Aorta (tissue), 5 donors: Measurements from ENCODE around the gene IPO11. TPM values are rescaled to one million over a fixed set of nuclear protein-coding genes. Genes with fewer than 3 reads are reported as not detected.

Experiments used
- ATAC-seq: fragments of 200-7000 bp; cut with Tn5 transposase; one replicate; pipeline ENCODE4 v1.9.1; 2022; ENCODE audit warnings: moderate library complexity; ENCODE audit not compliant: low FRiP score
- DNase-seq, 2 donors: peaks; one replicate each; pipeline ENCODE4 v3.0.0-alpha.2; 2020
- H3K27ac ChIP-seq, 2 donors: one replicate each; pipeline ENCODE4 v1.5.1; 2013; ENCODE audit warnings: low read length in 2 of 2, mild to moderate bottlenecking in 2 of 2, moderate library complexity in 2 of 2, control low read depth in 1 of 2, inconsistent platforms in 1 of 2, low read depth in 1 of 2
- H3K27me3 ChIP-seq, 2 donors: one replicate each; pipeline ENCODE4 v1.6.1; 2013; ENCODE audit warnings: control low read depth in 1 of 2, low read length in 1 of 2, mild to moderate bottlenecking in 1 of 2, moderate library complexity in 1 of 2; ENCODE audit not compliant: insufficient read depth in 2 of 2, control insufficient read depth in 1 of 2
- H3K36me3 ChIP-seq, 2 donors: one replicate each; pipeline ENCODE4 v1.6.1; 2013; ENCODE audit warnings: control low read depth in 1 of 2, low read length in 1 of 2, mild to moderate bottlenecking in 1 of 2; ENCODE audit not compliant: insufficient read depth in 2 of 2, control insufficient read depth in 1 of 2
- H3K4me1 ChIP-seq, 2 donors: one replicate each; pipeline ENCODE4 v1.6.1; 2013; ENCODE audit warnings: low read length in 2 of 2, control low read depth in 1 of 2, mild to moderate bottlenecking in 1 of 2, moderate library complexity in 1 of 2; ENCODE audit not compliant: insufficient read depth in 2 of 2, control insufficient read depth in 1 of 2
- H3K4me3 ChIP-seq, 2 donors: one replicate each; pipeline ENCODE4 v1.5.1; 2013; ENCODE audit warnings: low read length in 2 of 2, control low read depth in 1 of 2, mild to moderate bottlenecking in 1 of 2
- H3K9me3 ChIP-seq: one replicate; pipeline ENCODE4 v1.6.1; 2013; ENCODE audit warnings: mild to moderate bottlenecking, low read length; ENCODE audit not compliant: control insufficient read depth
- whole genome bisulfite sequencing, 2 donors: extraction: QIAGEN DNeasy Blood & Tissue Kit; methylation state at CpG; one replicate each; pipeline ENCODE4 v1.1.7; 2013; 5-methylcytosine and 5-hydroxymethylcytosine counted together
- intact Hi-C, 2 donors: fragments of 100-400 bp; cut with DNase I; formaldehyde crosslinking; loops; one replicate each; pipeline versions ENCODE4 v1.14.2 to v1.15.0; 2022
- polyA plus RNA-seq, 2 donors: library from polyadenylated mRNA; stranded (reverse); fragments of 200-250 nt; gene quantifications; one replicate each; pipeline ENCODE4 v1.2.3, GENCODE V29; 2013
- total RNA-seq, 2 donors: library from RNA; stranded (reverse); fragmentation: NEBNext Ultra II Directional; extraction: Animal tissue kit (Norgen Biotek cat#: 25700); gene quantifications; one replicate each; pipeline ENCODE4 v1.2.1, GENCODE V29; 2021
- donor health status: healthy with polysubstance abuse.
- donor health status: Bipolar disorder and iron deficiency.
- donor health status: DM: no; HTN: no; CAD: no.
- donor health status: DM: no; HTN: no; CAD: no.
- donor health status: DM: yes; HTN: yes; CAD: no.

Gene IPO11
- total and polyA plus RNA-seq, 4 donors = 5.0 to 41.2 (median 16.0) TPM

DNA sequence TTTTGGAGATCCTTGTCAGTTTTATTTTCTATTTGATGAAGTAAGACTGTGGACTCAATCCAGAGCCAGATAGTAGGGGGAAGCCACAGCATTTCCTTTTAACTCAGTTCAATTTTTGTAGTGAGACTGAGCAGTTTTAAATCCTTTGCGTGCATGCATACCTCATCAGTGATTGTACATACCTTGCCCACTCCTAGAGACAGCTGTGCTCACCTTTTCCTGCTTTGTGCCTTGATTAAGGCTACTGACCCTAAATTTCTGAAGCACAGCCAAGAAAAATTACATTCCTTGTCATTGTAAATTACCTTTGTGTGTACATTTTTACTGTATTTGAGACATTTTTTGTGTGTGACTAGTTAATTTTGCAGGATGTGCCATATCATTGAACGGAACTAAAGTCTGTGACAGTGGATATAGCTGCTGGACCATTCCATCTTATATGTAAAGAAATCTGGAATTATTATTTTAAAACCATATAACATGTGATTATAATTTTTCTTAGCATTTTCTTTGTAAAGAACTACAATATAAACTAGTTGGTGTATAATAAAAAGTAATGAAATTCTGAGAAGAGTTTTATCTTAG, 26.7 kb upstream of the IPO11 start:
- peaks cover 3 to 7% of the 10 kb centered on the region in 2 donors for H3K36me3 ChIP-seq
- no peak overlapping the region for H3K27ac ChIP-seq
- no peaks in the 10 kb centered on the region for H3K27me3 ChIP-seq
- intact Hi-C loops = no loop called here
- WGBS, 2 donors = 77 to 86% methylated on average over 2 of the region's 2 CpGs
- DNase-seq (no peak), ATAC-seq (no peak)
- no peaks in the 10 kb centered on the region for H3K4me1 ChIP-seq
- no peaks in the 10 kb centered on the region for H3K9me3 ChIP-seq
- H3K4me3 ChIP-seq = no peak overlapping the region

DNA sequence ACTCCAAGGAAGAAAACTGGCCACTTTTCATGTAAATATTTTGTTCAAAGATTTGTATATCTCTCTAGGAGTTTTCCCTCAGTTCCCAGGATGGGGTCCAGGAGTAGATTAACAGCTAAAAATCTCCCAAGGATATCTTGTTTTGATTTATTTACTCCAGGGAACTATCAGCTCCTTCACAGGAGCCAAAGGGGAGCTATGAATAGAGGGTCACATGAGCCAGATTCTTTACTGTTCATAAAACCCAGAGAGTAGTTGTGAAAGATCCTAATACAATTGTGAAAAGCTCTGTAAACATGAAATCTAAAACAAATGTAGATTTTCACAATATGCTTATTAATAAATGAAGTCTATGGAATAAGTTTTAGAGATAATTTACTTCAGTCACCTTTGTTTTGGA, 25.7 kb upstream of the IPO11 start:
- intact Hi-C loops = no loop called here

DNA sequence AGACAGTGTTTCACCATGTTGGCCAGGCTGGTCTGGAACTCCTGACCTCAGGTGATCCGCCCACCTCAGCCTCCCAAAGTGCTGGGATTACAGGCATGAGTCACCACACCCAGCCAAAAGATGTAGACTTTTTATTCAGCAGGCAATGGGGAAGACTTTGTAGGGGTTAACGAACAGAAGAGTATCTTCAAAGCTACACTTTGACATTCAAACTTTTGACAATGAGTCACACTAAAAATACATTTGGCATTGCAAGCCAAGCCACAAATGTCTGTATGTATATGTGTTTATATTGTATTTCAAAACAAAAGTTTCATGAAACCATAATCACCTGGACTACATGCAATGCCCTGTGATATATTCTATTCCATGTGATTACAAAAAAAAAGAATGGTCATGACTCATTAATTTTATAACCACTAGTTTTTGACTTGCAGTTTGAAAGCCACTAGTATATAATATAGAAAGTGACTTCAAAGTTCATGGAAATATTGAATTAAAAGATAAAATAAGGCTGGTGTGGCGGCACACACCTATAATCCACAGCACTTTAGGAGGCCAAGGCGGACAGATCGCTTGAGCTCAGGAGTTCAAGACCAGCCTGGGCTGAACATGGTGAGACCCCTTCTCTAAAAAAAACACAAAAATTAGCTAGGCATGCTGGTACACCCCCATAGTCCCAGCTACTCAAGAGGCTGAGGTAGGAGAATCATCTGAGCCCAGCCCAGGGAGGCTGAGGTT, 17.2 kb upstream of the IPO11 start:
- no peak overlapping the region for H3K27ac ChIP-seq
- ATAC-seq = no peak
- no peak overlapping the region for H3K4me3 ChIP-seq
- no peak for DNase-seq
- intact Hi-C loops = no loop called here
- 88 to 89% methylated on average over 5 of the region's 5 CpGs for WGBS, 2 donors
- no peaks in the 10 kb centered on the region for H3K9me3 ChIP-seq
- no peaks in the 10 kb centered on the region for H3K4me1 ChIP-seq
- peaks cover 5 to 7% of the 10 kb centered on the region in 2 donors for H3K36me3 ChIP-seq
- no peaks in the 10 kb centered on the region for H3K27me3 ChIP-seq

More for the DNA sequence above, 25.7 kb upstream of the IPO11 start:
- H3K9me3 ChIP-seq = no peaks in the 10 kb centered on the region
- no peaks in the 10 kb centered on the region for H3K4me1 ChIP-seq
- H3K4me3 ChIP-seq = no peak overlapping the region
- DNase-seq (no peak), ATAC-seq (no peak)
- no peak overlapping the region for H3K27ac ChIP-seq
- peaks cover 3% of the 10 kb centered on the region in 2 donors for H3K36me3 ChIP-seq
- no peaks in the 10 kb centered on the region for H3K27me3 ChIP-seq

DNA sequence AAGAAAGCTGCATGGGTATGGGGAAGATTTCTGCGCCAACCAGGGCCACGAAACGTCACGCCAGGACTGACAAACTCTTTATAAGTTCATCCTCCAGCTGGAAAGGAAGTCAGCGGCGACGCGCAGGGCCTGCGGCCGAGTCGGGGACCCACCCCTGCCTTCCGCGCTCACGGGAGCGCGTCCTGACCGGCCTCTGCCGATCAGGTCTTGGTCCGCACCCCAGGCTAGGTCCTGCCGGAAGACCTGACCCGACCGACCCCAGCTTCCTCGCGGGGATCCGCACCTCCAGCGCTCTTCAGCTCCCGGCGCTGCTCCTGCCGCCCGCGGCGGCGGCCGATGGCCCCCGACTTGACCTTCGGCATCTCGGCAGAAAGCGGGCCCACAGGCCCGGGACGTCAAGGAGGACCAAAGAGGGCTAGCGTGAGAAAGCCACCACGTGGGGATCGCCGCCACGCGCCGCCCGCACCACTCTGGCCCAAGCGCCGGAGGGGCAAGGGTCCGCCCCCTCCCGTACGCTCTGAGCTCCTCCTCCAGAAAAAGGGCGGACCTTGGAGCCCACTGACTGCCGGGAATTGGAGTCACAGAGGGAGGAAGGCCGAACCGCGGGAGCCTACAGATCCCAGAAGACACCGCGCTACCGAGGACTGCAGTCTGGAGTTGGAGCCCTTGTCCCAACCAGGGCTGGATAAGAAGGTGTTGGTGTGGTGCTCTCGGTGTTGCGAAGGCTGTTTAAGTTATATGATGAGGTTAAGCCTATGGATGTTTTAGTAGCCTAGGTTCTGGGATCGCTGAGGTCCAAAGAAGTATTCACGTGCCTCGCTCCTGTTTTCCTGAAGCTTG, 8.9 kb upstream of the IPO11 start, which contains the start of gene DIMT1:
Gene DIMT1, minus strand, starts transcription at position 495 of the 840 bp plus-strand sequence. Its CDS starts 133 bp downstream, at position 362.
- intact Hi-C loops = loop anchor here in 1 of 2 donors (10.0 kb wide), 1 partner anchor 99 kb away; the partner anchor contains the start of gene KIF2A
- peak; percentile 100 for ATAC-seq
- WGBS, 2 donors = 0% methylated on average over 56 to 66 of the region's 66 CpGs

DNA sequence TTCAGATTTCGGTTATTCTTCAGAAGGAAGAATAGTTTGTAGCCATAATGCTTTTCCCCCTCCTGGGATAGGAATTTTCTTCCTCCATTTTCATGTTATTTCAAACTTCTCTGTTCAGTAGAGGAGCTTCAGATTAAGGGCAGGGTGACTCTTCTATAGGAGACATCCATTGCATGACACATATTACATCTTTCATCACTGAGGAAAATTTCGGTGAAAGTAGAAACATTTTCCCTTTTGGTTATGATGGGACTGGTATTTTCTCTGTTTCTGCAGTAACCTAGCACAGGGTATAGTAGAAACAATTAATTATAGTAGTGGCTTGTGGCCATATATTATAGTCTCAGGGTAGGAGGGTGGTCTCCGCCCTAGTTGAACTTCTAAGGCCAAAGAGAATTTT, 1.1 kb downstream of the IPO11 start:
- Histone ChIP-seq H3K27me3 (no peaks in the 10 kb centered on the region), H3K9me3 (no peaks in the 10 kb centered on the region), H3K27ac (no peak overlapping the region), H3K4me3 (peak overlapping the region in 1 of 2 donors; percentile 93), H3K4me1 (no peaks in the 10 kb centered on the region), H3K36me3 (no peaks in the 10 kb centered on the region)
- WGBS, 2 donors = 55 to 59% methylated on average over 3 of the region's 3 CpGs
- ATAC-seq (no peak), DNase-seq (no peak)
- intact Hi-C loops = no loop called here

More for the DNA sequence above, 8.9 kb upstream of the IPO11 start, which contains the start of gene DIMT1:
- peak; percentile 97 to 98 for DNase-seq
- peak within 1 kb of the TSS; percentile 31 to 98 for H3K4me3 ChIP-seq
- no peaks in the 10 kb centered on the region for H3K9me3 ChIP-seq
- H3K36me3 ChIP-seq = peaks cover 0 to under 1% of the 10 kb centered on the region in 2 donors
- H3K27me3 ChIP-seq = no peaks in the 10 kb centered on the region
- H3K4me1 ChIP-seq = no peaks in the 10 kb centered on the region
- H3K27ac ChIP-seq = peak within 1 kb of the TSS; percentile 60 to 87

DNA sequence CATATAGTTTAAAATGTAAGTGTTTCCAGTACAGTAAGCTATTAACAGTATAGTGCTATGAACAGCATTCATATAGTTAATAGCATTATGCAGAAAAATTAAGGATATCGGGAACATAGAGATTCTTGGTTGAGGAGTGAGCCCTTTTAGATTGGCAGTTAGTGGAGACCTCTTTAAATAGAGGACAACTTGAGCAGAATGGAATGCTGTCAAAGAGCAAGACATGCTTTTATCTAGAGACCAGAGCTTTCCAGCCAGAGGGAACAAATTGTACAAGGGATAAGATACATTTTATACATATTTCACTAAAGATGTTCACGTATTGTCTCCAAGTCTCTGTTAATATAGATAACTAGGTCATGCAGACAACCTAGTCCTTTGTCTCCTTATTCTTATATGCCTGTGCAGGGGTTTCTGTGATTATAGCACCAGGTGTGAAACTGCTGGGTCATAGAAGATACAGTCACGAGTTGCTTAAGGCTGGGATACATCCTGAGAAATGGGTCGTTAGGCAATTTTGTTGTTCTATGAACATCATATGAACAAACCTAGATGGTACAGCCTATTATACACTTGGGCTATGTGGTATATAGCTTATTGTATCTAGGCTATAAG, 6.0 kb downstream of the IPO11 start:
- ATAC-seq (no peak), DNase-seq (no peak)
- intact Hi-C loops = no loop called here

DNA sequence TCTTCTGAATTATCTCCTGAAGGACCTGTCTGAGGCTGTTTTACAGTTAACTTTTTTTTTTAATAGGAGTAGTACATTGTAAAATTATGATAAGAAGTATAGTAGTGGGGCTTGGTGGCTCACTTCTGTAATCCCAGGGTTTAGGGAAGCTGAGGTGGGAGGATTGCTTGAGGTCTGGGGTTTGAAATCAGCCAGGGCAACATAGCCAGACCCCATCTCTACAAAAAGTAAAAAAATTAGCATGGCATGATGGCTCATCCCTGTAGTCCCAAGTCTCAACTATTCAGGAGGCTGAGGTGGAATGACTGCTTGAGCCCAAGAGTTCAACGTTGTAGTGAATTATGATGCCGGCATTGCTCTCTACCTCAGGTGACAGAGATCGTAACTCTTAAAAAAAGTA, 7.0 kb downstream of the IPO11 start:
- H3K4me1 ChIP-seq = no peaks in the 10 kb centered on the region
- intact Hi-C loops = no loop called here
- ATAC-seq = no peak
- 91 to 95% methylated on average over 3 of the region's 3 CpGs for WGBS, 2 donors
- no peaks in the 10 kb centered on the region for H3K36me3 ChIP-seq
- no peak for DNase-seq
- no peaks in the 10 kb centered on the region for H3K27me3 ChIP-seq
- no peak overlapping the region for H3K4me3 ChIP-seq
- no peak overlapping the region for H3K27ac ChIP-seq
- no peaks in the 10 kb centered on the region for H3K9me3 ChIP-seq

More for the DNA sequence above, 6.0 kb downstream of the IPO11 start:
- Histone ChIP-seq H3K4me1 (no peaks in the 10 kb centered on the region), H3K27ac (no peak overlapping the region), H3K36me3 (no peaks in the 10 kb centered on the region), H3K4me3 (no peak overlapping the region), H3K9me3 (no peaks in the 10 kb centered on the region), H3K27me3 (no peaks in the 10 kb centered on the region)
- WGBS, 2 donors = 89% methylated on average over 4 of the region's 4 CpGs

DNA sequence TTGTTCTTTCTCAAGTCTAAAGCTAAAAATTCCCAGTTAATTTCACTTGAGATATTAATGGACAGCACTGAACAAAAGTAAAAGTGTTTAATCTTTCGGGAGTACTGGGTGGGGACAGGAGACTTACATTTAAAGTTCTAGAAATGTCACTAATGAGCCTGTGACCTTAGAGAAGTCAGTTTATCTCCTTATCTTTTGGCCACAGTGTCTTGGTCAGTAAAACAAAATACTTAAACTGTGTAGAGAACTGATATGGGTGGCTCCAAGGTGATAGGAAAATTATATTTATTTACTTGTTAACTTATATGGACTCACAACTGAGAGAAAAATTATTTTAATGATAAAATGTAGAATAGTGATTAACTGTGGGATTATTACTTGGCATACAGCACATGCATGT, 8.9 kb downstream of the IPO11 start:
- Histone ChIP-seq H3K4me1 (no peaks in the 10 kb centered on the region), H3K36me3 (no peaks in the 10 kb centered on the region), H3K27ac (no peak overlapping the region), H3K9me3 (no peaks in the 10 kb centered on the region), H3K27me3 (no peaks in the 10 kb centered on the region), H3K4me3 (no peak overlapping the region)
- whole genome bisulfite sequencing, 2 donors = 74 to 89% methylated on average over 1 of the region's 1 CpG
- DNase-seq (no peak), ATAC-seq (no peak)
- intact Hi-C loops = no loop called here
